Right renal cortex interstitium (tissue), 3 donors: ENCODE results near the gene ZNF135. TPM values are rescaled to one million over a fixed set of nuclear protein-coding genes. Genes with fewer than 3 reads are reported as not detected.

ENCODE experiments used
- DNase-seq, 3 donors: peaks; one replicate each; pipeline ENCODE4 v3.0.0-alpha.2; 2013; ENCODE audit warnings: low read depth in 3 of 3, low spot score in 2 of 3
- polyA plus RNA-seq, 3 donors: library from polyadenylated mRNA; unstranded; fragments of 120-200 nt; gene quantifications; one replicate each; pipeline ENCODE4 v1.2.1, GENCODE V29; 2013; ENCODE audit not compliant: insufficient read length in 3 of 3

The ZNF135 gene
- polyA plus RNA-seq, 3 donors: 20.0 to 24.0 (median 23.8) TPM

GRCh38 chr19:58045411-58046050, 13.6 kb upstream of the ZNF135 start:
- DNase-seq: no peak

DNA sequence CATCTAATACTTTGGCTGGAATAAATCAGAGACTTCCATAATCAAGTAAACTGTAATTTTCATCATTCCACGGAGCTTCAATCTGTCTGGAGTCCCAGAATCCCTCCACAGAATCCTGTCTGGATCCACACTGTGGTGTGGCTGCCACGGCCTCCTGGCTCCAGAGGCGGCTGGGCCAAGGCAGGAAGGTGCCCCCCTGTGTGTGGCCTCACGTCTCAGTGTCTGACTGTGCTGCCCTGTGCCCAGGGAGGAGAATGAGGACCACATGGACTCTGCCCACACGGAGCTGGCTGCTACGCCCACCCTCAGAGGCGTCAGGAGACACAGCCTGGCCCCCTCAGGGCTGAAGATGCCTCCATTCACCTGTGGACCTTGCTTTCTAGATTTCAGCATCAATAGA, 12.2 kb upstream of the ZNF135 start:
- DNase-seq: no peak

GRCh38 chr19:58047672-58048071, 11.4 kb upstream of the ZNF135 start:
- no peak for DNase-seq

GRCh38 chr19:58052256-58052655, 6.8 kb upstream of the ZNF135 start:
- DNase-seq: no peak

GRCh38 chr19:58053480-58054156, 5.5 kb upstream of the ZNF135 start:
- no peak for DNase-seq

GRCh38 chr19:58054901-58055874, 3.9 kb upstream of the ZNF135 start:
- DNase-seq: peak in 2 of 3 donors; percentile 49 to 58

DNA sequence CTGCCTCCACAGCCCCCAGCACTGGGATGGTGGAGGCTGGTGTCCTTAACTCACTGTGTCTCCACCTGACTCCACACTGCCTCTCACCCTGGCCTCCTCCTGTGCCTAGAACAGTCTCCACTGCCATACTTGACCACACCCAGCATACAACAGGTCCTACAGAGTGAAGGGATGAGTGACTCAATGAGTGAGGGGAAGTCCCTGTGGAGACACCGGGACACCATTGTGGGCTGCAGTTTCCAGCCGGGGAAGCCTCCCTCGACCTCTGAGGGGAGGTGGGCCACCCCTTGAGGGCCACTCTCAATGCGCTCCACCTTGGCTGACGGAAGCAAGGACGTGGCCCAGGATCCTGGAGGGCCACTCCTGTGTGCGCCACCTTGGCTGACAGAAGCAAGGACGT, 2.8 kb upstream of the ZNF135 start:
- no peak for DNase-seq

DNA sequence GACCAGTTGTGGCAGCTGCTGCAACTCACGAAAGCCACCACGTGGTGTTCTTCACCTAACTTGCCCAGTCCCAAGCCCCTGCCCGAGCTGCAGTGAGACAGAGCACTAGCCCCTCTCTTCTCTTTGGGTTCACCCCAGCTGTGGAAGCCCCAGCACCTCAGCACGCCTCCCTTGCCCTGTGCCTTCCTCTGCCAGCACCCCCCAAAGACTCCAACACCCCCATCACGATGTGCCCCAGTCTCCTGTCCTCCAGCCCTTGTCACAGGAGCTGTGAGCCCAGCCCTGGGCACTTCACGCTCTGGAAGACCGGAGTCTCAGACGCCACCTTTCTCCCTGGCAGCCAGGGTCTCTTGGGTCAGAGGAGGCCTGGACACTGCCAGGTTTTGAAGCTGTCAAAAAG, 2.2 kb upstream of the ZNF135 start:
- no peak for DNase-seq

DNA sequence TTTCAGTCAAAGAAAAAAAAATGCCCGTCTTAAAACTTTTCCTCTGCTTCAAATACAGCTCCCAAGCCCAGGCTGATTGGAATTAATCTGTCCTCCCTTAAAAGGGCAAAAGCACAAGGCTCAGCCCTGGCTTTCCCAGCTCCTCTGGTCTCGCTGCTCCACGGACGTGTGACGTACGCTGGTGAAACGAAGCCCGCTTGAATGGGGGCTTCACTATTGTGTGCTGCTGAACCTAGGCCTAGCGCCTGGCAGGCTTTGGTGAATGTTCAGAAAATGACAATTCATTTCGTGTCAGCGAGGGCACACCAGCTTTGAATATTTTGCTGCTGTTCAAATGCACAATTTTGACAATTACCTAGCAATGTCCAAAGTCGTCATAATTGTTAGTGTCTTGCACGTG, 615 bp upstream of the ZNF135 start:
- DNase-seq: no peak

GRCh38 chr19:58059671-58060078, 593 bp downstream of the ZNF135 start:
- no peak for DNase-seq

DNA sequence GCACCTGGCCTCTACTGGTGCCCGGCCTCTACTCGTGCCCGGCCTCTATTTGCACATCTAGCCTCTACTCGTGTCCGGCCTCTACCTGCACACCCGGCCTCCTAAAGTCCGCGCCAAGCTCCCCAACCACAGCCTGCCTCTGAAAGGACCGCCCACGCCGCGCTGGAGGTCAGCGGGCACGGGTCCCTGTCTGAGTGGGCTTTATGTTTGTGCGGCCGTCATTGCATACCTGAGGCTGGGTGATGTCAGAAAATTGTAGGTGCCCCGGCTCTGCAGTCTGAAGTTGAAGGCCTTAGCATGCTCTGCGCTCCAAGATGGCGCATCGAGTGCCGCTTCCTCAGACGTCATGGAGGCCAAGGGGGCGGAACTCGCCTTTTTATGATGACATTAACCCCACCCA, 1.1 kb downstream of the ZNF135 start:
- DNase-seq: no peak

DNA sequence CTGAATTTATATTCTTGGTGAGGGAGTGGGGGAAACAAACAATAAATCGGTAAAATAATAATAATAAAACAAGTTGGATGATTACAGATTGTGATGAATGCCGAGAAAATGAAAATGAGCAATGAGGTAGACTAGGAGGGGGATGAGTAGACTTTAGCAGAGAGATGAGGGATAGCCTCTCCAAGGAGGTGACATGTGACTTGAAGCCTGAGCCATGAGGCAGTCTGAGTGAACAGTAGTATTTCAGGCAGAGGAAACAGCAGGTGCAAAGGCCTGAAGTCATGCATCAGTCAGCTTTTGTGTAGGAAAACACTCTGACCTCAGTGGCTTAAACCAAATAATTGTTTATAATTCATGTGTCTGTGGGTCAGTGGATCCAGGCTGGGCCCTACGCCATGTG, 4.6 kb downstream of the ZNF135 start:
- no peak for DNase-seq

GRCh38 chr19:58067240-58067912, 8.3 kb downstream of the ZNF135 start:
- no peak for DNase-seq

GRCh38 chr19:58079792-58080191, 20.7 kb downstream of the ZNF135 start:
- no peak for DNase-seq

DNA sequence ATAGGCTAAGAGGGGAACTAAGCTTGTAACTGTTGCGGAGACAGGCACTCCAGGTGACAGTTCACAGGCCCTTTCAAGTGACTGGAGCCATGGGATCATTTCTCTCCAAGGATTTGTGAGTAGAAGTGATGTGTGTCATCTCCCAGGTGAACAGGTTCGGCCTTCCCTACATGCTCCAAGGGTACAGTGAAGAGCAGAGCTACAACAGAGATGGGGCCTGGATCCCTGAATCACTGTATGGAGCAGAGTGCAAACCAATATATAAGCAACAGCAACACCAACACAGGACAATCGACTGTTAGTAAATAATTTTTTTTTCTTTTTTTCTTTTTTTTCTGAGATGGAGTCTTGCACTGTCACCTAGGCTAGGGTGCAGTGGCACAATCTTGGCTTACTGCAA, 23.9 kb downstream of the ZNF135 start:
- DNase-seq: no peak

GRCh38 chr19:58084596-58085347, 25.7 kb downstream of the ZNF135 start:
- DNase-seq: no peak

DNA sequence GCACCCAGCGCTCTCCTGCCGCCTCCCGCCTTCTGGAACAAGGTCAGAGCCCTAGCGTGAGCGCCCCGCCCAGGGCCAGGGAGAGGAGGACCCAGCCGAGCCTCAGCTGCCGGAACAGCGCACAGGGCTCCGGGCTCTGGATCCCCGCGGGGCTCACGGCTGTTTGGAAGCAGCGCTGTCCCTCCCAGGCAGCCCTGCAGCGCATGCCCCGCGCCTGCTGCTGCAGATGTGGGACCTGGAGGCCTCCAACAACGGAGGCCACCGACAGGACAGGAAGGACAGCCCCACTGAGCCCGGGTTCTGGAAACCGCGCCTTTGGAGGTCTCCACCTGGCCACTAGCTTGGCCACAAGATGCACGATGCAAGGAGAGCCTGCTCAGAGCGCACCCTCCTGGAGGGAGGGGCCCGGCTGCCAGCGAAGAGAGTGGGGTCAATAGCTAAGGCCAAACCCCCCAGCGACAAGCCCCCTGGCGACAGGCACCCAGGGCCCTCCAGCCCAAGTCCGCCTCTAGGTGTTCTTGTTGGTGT, 26.3 kb downstream of the ZNF135 start:
- DNase-seq: no peak

GRCh38 chr19:58086825-58087710, 28.0 kb downstream of the ZNF135 start:
- no peak for DNase-seq

- no peak for DNase-seq
These were observed 29.5 kb downstream of the ZNF135 start for GRCh38 chr19:58088521-58089052.
